Measurements from ENCODE around the gene CAMK2D. TPM values are rescaled to one million over a fixed set of nuclear protein-coding genes. Genes with fewer than 3 reads are reported as not detected.

CAMK2D gene
- total and polyA plus RNA-seq, 2 experiments from 2014 or later, result 4.9 to 14.6 TPM

DNA sequence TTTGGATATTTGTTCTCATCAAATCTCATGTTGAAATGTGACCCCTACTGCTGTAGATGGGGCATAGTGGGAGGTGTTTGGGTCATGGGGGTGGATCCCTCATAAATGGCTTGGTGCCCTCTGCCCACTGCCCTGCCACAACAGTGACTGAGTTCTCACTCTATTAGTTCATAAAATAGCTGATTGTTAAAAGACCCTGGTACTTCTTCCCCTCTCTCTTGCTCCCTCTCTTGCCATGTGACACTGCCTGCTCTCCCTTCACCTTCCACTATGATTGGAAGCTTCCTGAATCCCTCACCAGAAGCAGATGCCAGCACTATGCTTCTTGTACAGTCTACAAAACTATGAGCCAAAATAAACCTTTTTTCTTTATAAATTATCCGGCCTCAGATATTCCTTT is 182.2 kb downstream of the CAMK2D start (continued):
- TF ChIP-seq, protein P1, sequence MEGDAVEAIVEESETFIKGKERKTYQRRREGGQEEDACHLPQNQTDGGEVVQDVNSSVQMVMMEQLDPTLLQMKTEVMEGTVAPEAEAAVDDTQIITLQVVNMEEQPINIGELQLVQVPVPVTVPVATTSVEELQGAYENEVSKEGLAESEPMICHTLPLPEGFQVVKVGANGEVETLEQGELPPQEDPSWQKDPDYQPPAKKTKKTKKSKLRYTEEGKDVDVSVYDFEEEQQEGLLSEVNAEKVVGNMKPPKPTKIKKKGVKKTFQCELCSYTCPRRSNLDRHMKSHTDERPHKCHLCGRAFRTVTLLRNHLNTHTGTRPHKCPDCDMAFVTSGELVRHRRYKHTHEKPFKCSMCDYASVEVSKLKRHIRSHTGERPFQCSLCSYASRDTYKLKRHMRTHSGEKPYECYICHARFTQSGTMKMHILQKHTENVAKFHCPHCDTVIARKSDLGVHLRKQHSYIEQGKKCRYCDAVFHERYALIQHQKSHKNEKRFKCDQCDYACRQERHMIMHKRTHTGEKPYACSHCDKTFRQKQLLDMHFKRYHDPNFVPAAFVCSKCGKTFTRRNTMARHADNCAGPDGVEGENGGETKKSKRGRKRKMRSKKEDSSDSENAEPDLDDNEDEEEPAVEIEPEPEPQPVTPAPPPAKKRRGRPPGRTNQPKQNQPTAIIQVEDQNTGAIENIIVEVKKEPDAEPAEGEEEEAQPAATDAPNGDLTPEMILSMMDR (conservative IDR thresholded peaks at IDR 0.05; ENCODE audit: low read depth in 2 of 2), result no peak
- TF ChIP-seq ZNF114 (CRISPR knock-in tag; IDR thresholded peaks at IDR 0.05), result no peak
- TF ChIP-seq, protein P2, sequence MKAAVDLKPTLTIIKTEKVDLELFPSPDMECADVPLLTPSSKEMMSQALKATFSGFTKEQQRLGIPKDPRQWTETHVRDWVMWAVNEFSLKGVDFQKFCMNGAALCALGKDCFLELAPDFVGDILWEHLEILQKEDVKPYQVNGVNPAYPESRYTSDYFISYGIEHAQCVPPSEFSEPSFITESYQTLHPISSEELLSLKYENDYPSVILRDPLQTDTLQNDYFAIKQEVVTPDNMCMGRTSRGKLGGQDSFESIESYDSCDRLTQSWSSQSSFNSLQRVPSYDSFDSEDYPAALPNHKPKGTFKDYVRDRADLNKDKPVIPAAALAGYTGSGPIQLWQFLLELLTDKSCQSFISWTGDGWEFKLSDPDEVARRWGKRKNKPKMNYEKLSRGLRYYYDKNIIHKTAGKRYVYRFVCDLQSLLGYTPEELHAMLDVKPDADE (IDR thresholded peaks at IDR 0.05), result no peak

DNA sequence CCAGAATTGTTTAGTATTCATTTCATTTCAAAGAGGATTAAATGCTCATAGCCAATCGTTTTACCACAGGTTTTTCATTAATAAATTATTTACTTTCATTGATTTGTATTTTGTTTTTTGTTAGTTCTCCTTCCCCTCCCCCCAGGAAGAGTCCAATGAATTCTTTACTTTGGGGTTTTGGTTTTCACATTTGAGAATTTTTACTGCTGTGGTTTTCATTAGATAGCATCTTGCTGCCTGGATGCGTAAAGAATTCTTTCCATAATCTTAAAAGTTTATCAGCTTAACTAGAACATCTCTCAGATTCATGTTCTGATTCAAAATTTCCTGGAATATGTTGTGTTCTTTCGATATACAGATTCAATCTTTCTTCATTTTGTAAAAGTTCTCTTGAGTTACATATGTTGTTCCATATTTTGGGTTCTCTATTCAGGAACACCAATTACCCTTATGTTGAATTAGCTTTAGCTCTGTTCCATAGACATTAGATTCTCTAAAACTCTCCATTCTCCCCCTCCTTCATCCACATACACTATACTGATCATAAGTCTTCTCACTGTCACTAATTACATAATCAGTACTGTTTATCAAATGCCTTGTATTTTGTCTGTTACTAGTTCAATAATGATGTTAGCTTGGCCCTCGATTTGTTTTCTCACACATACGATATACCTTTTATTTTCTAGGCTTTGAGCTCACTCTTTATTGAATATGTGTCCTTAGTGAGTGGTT is 184.4 kb downstream of the CAMK2D start:
- Histone ChIP-seq H3K27me3 (ENCODE audit: insufficient read depth) (no peaks in the 10 kb centered on the region), H3K4me2 (no peak overlapping the region), H3F3A (replicated peaks; ENCODE audit: low read depth) (no peaks in the 10 kb centered on the region), H3K4me3 (no peak overlapping the region), H3K27ac (ENCODE audit: low read depth) (no peak overlapping the region), H4K20me1 (replicated peaks; ENCODE audit: insufficient read depth) (no peaks in the 10 kb centered on the region), H3K79me2 (replicated peaks; ENCODE audit: insufficient read depth) (no peaks in the 10 kb centered on the region), H3K4me1 (ENCODE audit: insufficient read depth) (peaks cover 7% of the 10 kb centered on the region; the same call in 1 of the 2 replicates), H3K36me3 (ENCODE audit: insufficient read depth) (no peaks in the 10 kb centered on the region), H2AFZ (no peak overlapping the region), H3K9me2 (ENCODE audit: insufficient read depth) (no peaks in the 10 kb centered on the region)
- ATAC-seq (no peak), DNase-seq (ENCODE audit: low spot score) (no peak)
- no peak for TF ChIP-seq JUNB (IDR thresholded peaks at IDR 0.05; ENCODE audit: unreplicated experiment)
- no peaks in the 10 kb centered on the region for H3K9me3 Mint-ChIP-seq
- peaks cover 21% of the 10 kb centered on the region for H3K4me1 Mint-ChIP-seq
- H3K4me3 Mint-ChIP-seq, result no peak overlapping the region
- H3K27me3 Mint-ChIP-seq (ENCODE audit: insufficient read depth, low read depth, poor library complexity), result no peaks in the 10 kb centered on the region
- H3K36me3 Mint-ChIP-seq (ENCODE audit: low read depth), result no peaks in the 10 kb centered on the region
- no peak overlapping the region for H3K27ac Mint-ChIP-seq

DNA sequence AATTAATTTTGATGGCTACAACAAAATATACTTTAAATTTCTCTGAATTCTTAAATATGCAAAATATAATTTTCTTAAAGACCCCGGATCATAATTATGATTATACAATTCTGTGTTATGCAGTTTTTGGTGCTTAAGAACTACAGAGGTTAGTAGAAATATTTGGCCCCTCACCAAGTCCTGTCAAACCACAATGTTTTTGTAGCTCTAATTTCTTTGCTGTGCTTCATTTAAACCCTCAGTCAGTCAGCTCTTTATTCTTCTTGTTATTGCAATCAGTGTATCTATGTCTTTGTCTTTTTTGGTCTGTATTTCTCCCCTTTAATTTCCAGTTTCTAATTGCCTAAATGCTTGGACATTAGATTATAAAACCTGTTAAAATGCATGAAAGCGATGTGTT is 186.1 kb downstream of the CAMK2D start:
- Mint-ChIP-seq H3K4me3 (no peak overlapping the region), H3K36me3 (ENCODE audit: low read depth) (no peaks in the 10 kb centered on the region), H3K27ac (peak overlapping the region; percentile 16; the same call in 1 of the 2 replicates), H3K9me3 (no peaks in the 10 kb centered on the region), H3K4me1 (peaks cover 21% of the 10 kb centered on the region), H3K27me3 (ENCODE audit: insufficient read depth, low read depth, poor library complexity) (no peaks in the 10 kb centered on the region)
- no peak for DNase-seq (ENCODE audit: low spot score)
- Histone ChIP-seq H3K27me3 (ENCODE audit: insufficient read depth) (no peaks in the 10 kb centered on the region), H3K79me2 (replicated peaks; ENCODE audit: insufficient read depth) (no peaks in the 10 kb centered on the region), H3K27ac (ENCODE audit: low read depth) (no peak overlapping the region), H3K36me3 (ENCODE audit: insufficient read depth) (no peaks in the 10 kb centered on the region), H3K4me2 (no peak overlapping the region), H3K9me2 (ENCODE audit: insufficient read depth) (no peaks in the 10 kb centered on the region), H3F3A (replicated peaks; ENCODE audit: low read depth) (no peaks in the 10 kb centered on the region), H3K4me1 (ENCODE audit: insufficient read depth) (peaks cover 7% of the 10 kb centered on the region; the same call in 1 of the 2 replicates), H2AFZ (no peak overlapping the region), H4K20me1 (replicated peaks; ENCODE audit: insufficient read depth) (no peaks in the 10 kb centered on the region), H3K4me3 (no peak overlapping the region)
- no peak for ATAC-seq
- TF ChIP-seq CREB1 (CRISPR knock-in tag; IDR thresholded peaks at IDR 0.05; ENCODE audit: low read depth), result no peak
- TF ChIP-seq POLR2AphosphoS5 (IDR thresholded peaks at IDR 0.05; ENCODE audit: low read depth), result no peak
- no peak for TF ChIP-seq EZH2phosphoT487 (IDR thresholded peaks at IDR 0.05; ENCODE audit: unreplicated experiment)
- TF ChIP-seq, protein P3, sequence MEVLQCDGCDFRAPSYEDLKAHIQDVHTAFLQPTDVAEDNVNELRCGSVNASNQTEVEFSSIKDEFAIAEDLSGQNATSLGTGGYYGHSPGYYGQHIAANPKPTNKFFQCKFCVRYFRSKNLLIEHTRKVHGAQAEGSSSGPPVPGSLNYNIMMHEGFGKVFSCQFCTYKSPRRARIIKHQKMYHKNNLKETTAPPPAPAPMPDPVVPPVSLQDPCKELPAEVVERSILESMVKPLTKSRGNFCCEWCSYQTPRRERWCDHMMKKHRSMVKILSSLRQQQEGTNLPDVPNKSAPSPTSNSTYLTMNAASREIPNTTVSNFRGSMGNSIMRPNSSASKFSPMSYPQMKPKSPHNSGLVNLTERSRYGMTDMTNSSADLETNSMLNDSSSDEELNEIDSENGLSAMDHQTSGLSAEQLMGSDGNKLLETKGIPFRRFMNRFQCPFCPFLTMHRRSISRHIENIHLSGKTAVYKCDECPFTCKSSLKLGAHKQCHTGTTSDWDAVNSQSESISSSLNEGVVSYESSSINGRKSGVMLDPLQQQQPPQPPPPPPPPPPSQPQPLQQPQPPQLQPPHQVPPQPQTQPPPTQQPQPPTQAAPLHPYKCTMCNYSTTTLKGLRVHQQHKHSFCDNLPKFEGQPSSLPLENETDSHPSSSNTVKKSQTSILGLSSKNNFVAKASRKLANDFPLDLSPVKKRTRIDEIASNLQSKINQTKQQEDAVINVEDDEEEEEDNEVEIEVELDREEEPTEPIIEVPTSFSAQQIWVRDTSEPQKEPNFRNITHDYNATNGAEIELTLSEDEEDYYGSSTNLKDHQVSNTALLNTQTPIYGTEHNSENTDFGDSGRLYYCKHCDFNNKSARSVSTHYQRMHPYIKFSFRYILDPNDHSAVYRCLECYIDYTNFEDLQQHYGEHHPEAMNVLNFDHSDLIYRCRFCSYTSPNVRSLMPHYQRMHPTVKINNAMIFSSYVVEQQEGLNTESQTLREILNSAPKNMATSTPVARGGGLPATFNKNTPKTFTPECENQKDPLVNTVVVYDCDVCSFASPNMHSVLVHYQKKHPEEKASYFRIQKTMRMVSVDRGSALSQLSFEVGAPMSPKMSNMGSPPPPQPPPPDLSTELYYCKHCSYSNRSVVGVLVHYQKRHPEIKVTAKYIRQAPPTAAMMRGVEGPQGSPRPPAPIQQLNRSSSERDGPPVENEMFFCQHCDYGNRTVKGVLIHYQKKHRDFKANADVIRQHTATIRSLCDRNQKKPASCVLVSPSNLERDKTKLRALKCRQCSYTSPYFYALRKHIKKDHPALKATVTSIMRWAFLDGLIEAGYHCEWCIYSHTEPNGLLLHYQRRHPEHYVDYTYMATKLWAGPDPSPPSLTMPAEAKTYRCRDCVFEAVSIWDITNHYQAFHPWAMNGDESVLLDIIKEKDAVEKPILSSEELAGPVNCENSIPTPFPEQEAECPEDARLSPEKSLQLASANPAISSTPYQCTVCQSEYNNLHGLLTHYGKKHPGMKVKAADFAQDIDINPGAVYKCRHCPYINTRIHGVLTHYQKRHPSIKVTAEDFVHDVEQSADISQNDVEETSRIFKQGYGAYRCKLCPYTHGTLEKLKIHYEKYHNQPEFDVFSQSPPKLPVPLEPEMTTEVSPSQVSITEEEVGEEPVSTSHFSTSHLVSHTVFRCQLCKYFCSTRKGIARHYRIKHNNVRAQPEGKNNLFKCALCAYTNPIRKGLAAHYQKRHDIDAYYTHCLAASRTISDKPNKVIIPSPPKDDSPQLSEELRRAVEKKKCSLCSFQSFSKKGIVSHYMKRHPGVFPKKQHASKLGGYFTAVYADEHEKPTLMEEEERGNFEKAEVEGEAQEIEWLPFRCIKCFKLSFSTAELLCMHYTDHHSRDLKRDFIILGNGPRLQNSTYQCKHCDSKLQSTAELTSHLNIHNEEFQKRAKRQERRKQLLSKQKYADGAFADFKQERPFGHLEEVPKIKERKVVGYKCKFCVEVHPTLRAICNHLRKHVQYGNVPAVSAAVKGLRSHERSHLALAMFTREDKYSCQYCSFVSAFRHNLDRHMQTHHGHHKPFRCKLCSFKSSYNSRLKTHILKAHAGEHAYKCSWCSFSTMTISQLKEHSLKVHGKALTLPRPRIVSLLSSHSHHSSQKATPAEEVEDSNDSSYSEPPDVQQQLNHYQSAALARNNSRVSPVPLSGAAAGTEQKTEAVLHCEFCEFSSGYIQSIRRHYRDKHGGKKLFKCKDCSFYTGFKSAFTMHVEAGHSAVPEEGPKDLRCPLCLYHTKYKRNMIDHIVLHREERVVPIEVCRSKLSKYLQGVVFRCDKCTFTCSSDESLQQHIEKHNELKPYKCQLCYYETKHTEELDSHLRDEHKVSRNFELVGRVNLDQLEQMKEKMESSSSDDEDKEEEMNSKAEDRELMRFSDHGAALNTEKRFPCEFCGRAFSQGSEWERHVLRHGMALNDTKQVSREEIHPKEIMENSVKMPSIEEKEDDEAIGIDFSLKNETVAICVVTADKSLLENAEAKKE (CRISPR knock-in tag; IDR thresholded peaks at IDR 0.05), result no peak
- no peak for TF ChIP-seq ZNF114 (CRISPR knock-in tag; IDR thresholded peaks at IDR 0.05)
- TF ChIP-seq NANOG (IDR thresholded peaks at IDR 0.05; ENCODE audit: borderline replicate concordance), result no peak
- TF ChIP-seq JUNB (IDR thresholded peaks at IDR 0.05; ENCODE audit: unreplicated experiment), result no peak
- TF ChIP-seq ZNF331 (CRISPR knock-in tag; IDR thresholded peaks at IDR 0.05; ENCODE audit: low read depth), result no peak
